HG03108 (cell line): ENCODE data around the gene GMIP.

ENCODE experiments used
- ATAC-seq: cut with Tn5 transposase; IDR thresholded peaks from one replicate; pipeline ENCODE4 v1.9.1; 2021; ENCODE audit warnings: moderate library complexity; ENCODE audit not compliant: unreplicated experiment

GMIP gene

GRCh38 chr19:19637186-19637522 lies 6.3 kb downstream of the GMIP start:
- ATAC-seq = no peak

GRCh38 chr19:19636573-19637185 lies 6.8 kb downstream of the GMIP start:
- no peak for ATAC-seq

GRCh38 chr19:19635313-19635702 lies 8.1 kb downstream of the GMIP start:
- ATAC-seq = no peak

GRCh38 chr19:19634516-19635312 lies 8.7 kb downstream of the GMIP start:
- no peak for ATAC-seq

- no peak for ATAC-seq
These were observed 9.5 kb downstream of the GMIP start for GRCh38 chr19:19633711-19634515.

- ATAC-seq = no peak
These were observed 10.8 kb downstream of the GMIP start for GRCh38 chr19:19632661-19633060.

GRCh38 chr19:19631346-19631745 lies 12.1 kb downstream of the GMIP start:
- ATAC-seq = no peak

- no peak for ATAC-seq
These were observed 13.0 kb downstream of the GMIP start for GRCh38 chr19:19630426-19630825.

GRCh38 chr19:19630062-19630414 lies 13.4 kb downstream of the GMIP start:
- ATAC-seq = no peak

- ATAC-seq = peak; percentile 12
These were observed 14.8 kb downstream of the GMIP start for GRCh38 chr19:19628501-19629134.

GRCh38 chr19:19627621-19628500 lies 15.6 kb downstream of the GMIP start, which contains the start of gene LPAR2:
Gene LPAR2 (minus strand): TSS chr19:19628220. CDS start chr19:19627275, 945 bp downstream.
- peak; percentile 64 for ATAC-seq

- no peak for ATAC-seq
These were observed 16.7 kb downstream of the GMIP start for GRCh38 chr19:19626516-19627472.

GRCh38 chr19:19624032-19624570 lies 19.4 kb downstream of the GMIP start:
- no peak for ATAC-seq

- ATAC-seq = no peak
These were observed 20.1 kb downstream of the GMIP start for GRCh38 chr19:19623383-19623782.

GRCh38 chr19:19619849-19620210 lies 23.6 kb downstream of the GMIP start:
- ATAC-seq = no peak

GRCh38 chr19:19619181-19619848 lies 24.1 kb downstream of the GMIP start:
- no peak for ATAC-seq

GRCh38 chr19:19618219-19619051 lies 25.0 kb downstream of the GMIP start, which contains the start of gene PBX4:
Gene PBX4 (minus strand): TSS chr19:19618687. CDS start chr19:19618629, 58 bp downstream.
- ATAC-seq = peak; percentile 94
